Measurements from ENCODE around the gene CNIH4. TPM values are rescaled to one million over a fixed set of nuclear protein-coding genes. Genes with fewer than 3 reads are reported as not detected.

Gene CNIH4
- total RNA-seq, 4 donors from 2014 or later = 22.4 to 32.4 (median 23.5) TPM

DNA sequence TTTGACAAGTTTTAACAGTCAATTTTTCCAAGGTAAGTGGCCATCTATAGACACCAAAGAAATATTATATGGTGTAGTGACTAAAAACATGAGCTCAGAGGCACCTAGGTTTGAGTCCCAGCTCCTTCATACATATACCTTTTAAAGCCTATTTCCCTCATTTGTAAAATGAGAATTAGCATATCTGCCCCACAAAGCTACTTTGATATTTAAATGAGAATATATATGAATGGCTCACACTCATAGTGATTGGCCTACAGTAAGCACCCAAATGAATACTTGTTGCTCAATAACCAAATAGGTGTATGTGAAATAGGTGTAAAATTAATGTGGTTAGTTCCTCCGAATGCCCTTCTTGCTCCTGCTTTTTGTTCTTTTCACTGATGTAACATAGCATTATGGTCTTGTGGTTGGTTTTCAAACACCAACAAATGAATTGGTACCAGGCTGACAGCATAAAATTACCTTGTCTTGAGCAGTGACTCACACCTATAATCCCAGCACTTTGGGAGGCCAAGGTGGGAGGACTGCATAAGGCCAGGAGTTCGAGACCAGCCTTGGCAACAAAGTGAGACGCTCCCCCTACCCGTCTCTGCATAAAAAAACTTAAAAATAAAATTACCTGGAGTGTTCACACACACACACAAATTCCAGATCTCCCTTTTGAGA is 25.3 kb downstream of the CNIH4 start:
- Histone ChIP-seq H3K4me3 (replicated peaks in 1 of 3) (no peak overlapping the region), H3K27ac (no peak overlapping the region), H3K4me1 (no peaks in the 10 kb centered on the region), H3K36me3 (peaks cover 3 to 5% of the 10 kb centered on the region in 2 donors), H3K9me3 (no peaks in the 10 kb centered on the region), H3K27me3 (no peaks in the 10 kb centered on the region)
- no peak for DNase-seq
- WGBS, 2 donors = 91 to 94% methylated on average over 4 of the region's 4 CpGs
- intact Hi-C loops (cut with DNase I) = no loop called here
- TF ChIP-seq, protein P1, sequence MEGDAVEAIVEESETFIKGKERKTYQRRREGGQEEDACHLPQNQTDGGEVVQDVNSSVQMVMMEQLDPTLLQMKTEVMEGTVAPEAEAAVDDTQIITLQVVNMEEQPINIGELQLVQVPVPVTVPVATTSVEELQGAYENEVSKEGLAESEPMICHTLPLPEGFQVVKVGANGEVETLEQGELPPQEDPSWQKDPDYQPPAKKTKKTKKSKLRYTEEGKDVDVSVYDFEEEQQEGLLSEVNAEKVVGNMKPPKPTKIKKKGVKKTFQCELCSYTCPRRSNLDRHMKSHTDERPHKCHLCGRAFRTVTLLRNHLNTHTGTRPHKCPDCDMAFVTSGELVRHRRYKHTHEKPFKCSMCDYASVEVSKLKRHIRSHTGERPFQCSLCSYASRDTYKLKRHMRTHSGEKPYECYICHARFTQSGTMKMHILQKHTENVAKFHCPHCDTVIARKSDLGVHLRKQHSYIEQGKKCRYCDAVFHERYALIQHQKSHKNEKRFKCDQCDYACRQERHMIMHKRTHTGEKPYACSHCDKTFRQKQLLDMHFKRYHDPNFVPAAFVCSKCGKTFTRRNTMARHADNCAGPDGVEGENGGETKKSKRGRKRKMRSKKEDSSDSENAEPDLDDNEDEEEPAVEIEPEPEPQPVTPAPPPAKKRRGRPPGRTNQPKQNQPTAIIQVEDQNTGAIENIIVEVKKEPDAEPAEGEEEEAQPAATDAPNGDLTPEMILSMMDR (IDR thresholded peaks at IDR 0.05) = no peak
- TF ChIP-seq POLR2A (IDR thresholded peaks at IDR 0.05) = no peak

DNA sequence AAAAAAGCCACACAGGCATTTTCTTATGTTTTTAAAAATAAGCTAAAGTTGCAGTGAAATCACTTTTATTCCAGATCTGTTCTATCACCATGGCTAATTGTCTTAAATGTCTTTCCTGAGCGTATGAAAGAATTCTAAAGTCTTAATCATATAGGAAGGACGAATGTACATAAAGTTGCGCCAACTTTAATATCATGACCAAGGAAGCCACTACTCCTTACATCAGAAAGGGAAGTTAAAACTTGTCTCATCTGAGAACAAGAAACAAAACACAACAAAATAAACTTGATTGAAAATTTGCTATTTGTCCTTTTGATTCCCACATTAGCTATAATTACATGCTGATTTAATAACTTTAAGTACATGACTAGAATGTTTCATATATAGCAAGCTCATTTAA is 26.5 kb downstream of the CNIH4 start:
- no peaks in the 10 kb centered on the region for H3K4me1 ChIP-seq
- peaks cover 4 to 10% of the 10 kb centered on the region in 2 donors for H3K36me3 ChIP-seq
- TF ChIP-seq, protein P1 (IDR thresholded peaks at IDR 0.05) = no peak
- TF ChIP-seq POLR2A (IDR thresholded peaks at IDR 0.05) = no peak
- no peak overlapping the region for H3K4me3 ChIP-seq (replicated peaks in 1 of 3)
- 97 to 99% methylated on average over 3 of the region's 3 CpGs for WGBS, 2 donors
- no peaks in the 10 kb centered on the region for H3K9me3 ChIP-seq
- no peak overlapping the region for H3K27ac ChIP-seq
- H3K27me3 ChIP-seq = no peaks in the 10 kb centered on the region
- no peak for DNase-seq
- intact Hi-C loops (cut with DNase I) = no loop called here

DNA sequence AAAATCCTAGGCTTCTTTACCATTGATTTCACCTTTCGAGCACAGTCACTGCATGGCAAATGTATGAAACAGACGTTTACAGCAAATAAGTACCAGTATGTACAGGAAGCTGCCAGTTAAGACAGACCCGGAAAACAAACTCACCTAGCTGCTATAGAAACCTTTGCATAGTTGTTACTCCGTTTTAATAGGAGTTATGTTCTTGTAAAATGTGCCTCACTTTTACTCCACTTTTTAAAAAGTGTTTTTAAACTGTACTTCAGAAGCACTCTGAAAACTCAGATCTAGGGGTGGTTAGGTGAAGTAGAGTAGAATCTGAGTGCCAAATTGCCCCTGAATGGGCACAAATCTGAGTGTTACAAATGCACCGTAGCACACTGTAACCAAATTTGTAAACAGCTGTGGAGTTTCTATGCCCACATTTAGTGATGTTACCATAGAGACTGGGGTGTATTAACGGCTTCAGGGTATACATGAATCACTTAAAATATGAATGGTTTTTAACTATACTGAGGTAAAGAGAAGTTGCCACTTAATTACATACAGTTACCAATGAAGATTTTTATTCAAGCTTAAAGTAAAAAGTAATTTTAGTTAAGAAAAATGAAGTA is 30.7 kb downstream of the CNIH4 start:
- peaks cover 35 to 49% of the 10 kb centered on the region in 2 donors for H3K36me3 ChIP-seq
- H3K27me3 ChIP-seq = no peaks in the 10 kb centered on the region
- no peak for DNase-seq
- TF ChIP-seq POLR2A (IDR thresholded peaks at IDR 0.05) = no peak
- TF ChIP-seq, protein P1 (IDR thresholded peaks at IDR 0.05) = no peak
- H3K9me3 ChIP-seq = no peaks in the 10 kb centered on the region
- WGBS, 2 donors = 70 to 76% methylated on average over 6 of the region's 6 CpGs
- intact Hi-C loops (cut with DNase I) = no loop called here
- H3K4me1 ChIP-seq = no peaks in the 10 kb centered on the region
- H3K27ac ChIP-seq = no peak overlapping the region
- H3K4me3 ChIP-seq (replicated peaks in 1 of 3) = no peak overlapping the region

GRCh38 chr1:224387943-224388342 is 31.3 kb downstream of the CNIH4 start:
- Histone ChIP-seq H3K27me3 (no peaks in the 10 kb centered on the region), H3K4me1 (no peaks in the 10 kb centered on the region), H3K27ac (no peak overlapping the region), H3K9me3 (no peaks in the 10 kb centered on the region), H3K36me3 (peaks cover 37 to 50% of the 10 kb centered on the region in 2 donors), H3K4me3 (replicated peaks in 1 of 3) (no peak overlapping the region)
- TF ChIP-seq, protein P1 (IDR thresholded peaks at IDR 0.05) = no peak
- TF ChIP-seq POLR2A (IDR thresholded peaks at IDR 0.05) = no peak
- 81 to 91% methylated on average over 2 of the region's 2 CpGs for WGBS, 2 donors
- intact Hi-C loops (cut with DNase I) = no loop called here
- DNase-seq = no peak

GRCh38 chr1:224390517-224390916 is 33.8 kb downstream of the CNIH4 start:
- intact Hi-C loops (cut with DNase I) = no loop called here
- H3K36me3 ChIP-seq = peaks cover 47 to 54% of the 10 kb centered on the region in 2 donors
- DNase-seq = no peak
- H3K4me3 ChIP-seq (replicated peaks in 1 of 3) = no peak overlapping the region
- no peaks in the 10 kb centered on the region for H3K4me1 ChIP-seq
- no peaks in the 10 kb centered on the region for H3K9me3 ChIP-seq
- H3K27me3 ChIP-seq = no peaks in the 10 kb centered on the region
- no peak overlapping the region for H3K27ac ChIP-seq
- 95 to 97% methylated on average over 5 of the region's 5 CpGs for WGBS, 2 donors
- TF ChIP-seq, protein P1 (IDR thresholded peaks at IDR 0.05) = no peak
- TF ChIP-seq POLR2A (IDR thresholded peaks at IDR 0.05) = no peak

Data from thyroid gland (tissue), 4 donors.